Measurements from ENCODE around the gene GGPS1.
"Not testable (repeated sequence)": the region's sequence is repeated elsewhere in the genome, so short reads cannot be mapped to it uniquely, and the experiment has no call there.

DNA sequence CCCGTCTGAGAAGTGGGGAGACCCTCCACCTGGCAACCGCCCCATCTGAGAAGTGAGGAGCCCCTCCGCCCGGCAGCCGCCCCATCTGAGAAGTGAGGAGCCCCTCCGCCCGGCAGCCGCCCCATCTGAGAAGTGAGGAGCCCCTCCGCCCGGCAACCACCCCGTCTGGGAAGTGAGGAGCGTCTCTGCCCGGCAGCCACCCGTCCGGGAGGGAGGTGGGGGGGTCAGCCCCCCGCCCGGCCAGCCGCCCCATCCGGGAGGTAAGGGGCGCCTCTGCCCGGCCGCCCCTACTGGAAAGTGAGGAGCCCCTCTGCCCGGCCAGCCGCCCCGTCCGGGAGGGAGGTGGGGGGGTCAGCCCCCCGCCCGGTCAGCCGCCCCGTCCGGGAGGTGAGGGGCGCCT, 19.2 kb upstream of the GGPS1 start:
- not testable (repeated sequence) for TF ChIP-seq CTCF, POLR2A, POLR2AphosphoS5 (IDR thresholded peaks at IDR 0.05)
